ENCODE measurements around the gene CTDSP2.

CTDSP2 gene

GRCh38 chr12:57781244-57781643 is 65.3 kb downstream of the CTDSP2 start:
- no peak overlapping the region for H3K4me3 ChIP-seq (ENCODE audit: low read depth, low read length)
- TF ChIP-seq, protein P1, sequence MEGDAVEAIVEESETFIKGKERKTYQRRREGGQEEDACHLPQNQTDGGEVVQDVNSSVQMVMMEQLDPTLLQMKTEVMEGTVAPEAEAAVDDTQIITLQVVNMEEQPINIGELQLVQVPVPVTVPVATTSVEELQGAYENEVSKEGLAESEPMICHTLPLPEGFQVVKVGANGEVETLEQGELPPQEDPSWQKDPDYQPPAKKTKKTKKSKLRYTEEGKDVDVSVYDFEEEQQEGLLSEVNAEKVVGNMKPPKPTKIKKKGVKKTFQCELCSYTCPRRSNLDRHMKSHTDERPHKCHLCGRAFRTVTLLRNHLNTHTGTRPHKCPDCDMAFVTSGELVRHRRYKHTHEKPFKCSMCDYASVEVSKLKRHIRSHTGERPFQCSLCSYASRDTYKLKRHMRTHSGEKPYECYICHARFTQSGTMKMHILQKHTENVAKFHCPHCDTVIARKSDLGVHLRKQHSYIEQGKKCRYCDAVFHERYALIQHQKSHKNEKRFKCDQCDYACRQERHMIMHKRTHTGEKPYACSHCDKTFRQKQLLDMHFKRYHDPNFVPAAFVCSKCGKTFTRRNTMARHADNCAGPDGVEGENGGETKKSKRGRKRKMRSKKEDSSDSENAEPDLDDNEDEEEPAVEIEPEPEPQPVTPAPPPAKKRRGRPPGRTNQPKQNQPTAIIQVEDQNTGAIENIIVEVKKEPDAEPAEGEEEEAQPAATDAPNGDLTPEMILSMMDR (IDR thresholded peaks at IDR 0.05; ENCODE audit: insufficient read depth, low read depth, low read length, missing control alignments), result no peak
- DNase-seq (ENCODE audit: low read depth), result no peak

GRCh38 chr12:57780284-57780897 is 66.1 kb downstream of the CTDSP2 start:
- TF ChIP-seq, protein P1 (IDR thresholded peaks at IDR 0.05; ENCODE audit: insufficient read depth, low read depth, low read length, missing control alignments), result no peak
- DNase-seq (ENCODE audit: low read depth), result no peak
- H3K4me3 ChIP-seq (ENCODE audit: low read depth, low read length), result no peak overlapping the region

DNA sequence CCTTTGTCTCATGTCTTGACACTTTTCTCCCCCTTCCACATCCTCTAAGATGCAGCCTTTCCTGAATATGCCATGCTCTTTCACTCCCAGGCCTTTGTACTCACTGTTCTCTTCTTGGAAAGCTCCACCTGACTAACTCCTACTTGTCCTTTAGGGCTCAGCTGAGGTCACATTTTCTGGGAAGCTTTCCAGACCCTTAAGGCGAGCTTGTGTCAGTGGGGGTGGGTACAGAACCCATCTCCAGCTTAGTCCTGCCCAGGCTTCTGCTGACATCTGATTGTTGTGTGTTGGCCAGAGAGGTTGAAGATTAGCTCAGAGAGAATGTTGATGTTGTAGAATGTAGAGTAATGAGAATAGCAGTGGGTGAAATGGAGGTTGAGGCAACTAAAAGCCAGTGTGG is 66.8 kb downstream of the CTDSP2 start:
- no peak overlapping the region for H3K4me3 ChIP-seq (ENCODE audit: low read depth, low read length)
- no peak for DNase-seq (ENCODE audit: low read depth)

DNA sequence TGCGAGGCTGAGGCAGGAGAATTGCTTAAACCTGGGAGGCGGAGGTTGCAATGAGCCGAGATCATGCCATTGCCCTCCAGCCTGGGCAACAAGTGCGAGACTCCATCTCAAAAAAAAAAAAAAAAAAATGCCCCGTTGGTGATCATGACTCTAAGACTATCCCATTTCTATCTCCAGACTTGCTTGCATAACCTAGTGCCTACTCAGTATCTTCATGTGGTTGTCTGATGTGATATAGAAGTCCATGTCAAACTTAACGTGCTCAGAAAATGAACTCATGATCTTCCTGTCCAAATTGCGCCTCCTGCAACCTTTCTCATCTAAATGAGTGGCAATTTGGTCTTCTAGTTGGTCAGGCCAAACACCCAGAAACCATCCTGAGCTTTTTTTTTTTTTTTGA is 68.6 kb downstream of the CTDSP2 start:
- no peak for DNase-seq (ENCODE audit: low read depth)
- no peak overlapping the region for H3K4me3 ChIP-seq (ENCODE audit: low read depth, low read length)
- TF ChIP-seq, protein P1 (IDR thresholded peaks at IDR 0.05; ENCODE audit: insufficient read depth, low read depth, low read length, missing control alignments), result no peak

More for the DNA sequence above, 66.8 kb downstream of the CTDSP2 start:
- TF ChIP-seq, protein P1 (IDR thresholded peaks at IDR 0.05; ENCODE audit: insufficient read depth, low read depth, low read length, missing control alignments), result no peak

GRCh38 chr12:57777367-57777766 is 69.2 kb downstream of the CTDSP2 start:
- H3K4me3 ChIP-seq (ENCODE audit: low read depth, low read length), result no peak overlapping the region
- DNase-seq (ENCODE audit: low read depth), result no peak
- TF ChIP-seq, protein P1 (IDR thresholded peaks at IDR 0.05; ENCODE audit: insufficient read depth, low read depth, low read length, missing control alignments), result no peak

DNA sequence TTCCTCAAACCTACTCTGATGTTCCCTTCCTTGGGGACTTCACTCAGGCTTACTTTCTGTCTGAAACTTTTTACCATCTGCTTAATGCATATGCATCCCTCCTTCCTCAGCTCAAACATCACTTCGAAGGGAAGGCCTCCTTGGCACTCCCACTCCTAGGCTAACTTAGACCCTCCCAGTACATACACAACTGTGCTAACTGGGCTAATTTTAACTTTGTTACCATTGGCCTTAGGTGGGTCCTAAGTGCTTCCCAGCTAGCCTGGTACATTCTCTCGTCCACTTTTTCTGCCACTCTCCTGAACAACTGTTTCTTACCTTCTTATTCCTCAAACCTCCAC is 70.3 kb downstream of the CTDSP2 start:
- no peak overlapping the region for H3K4me3 ChIP-seq (ENCODE audit: low read depth, low read length)
- DNase-seq (ENCODE audit: low read depth), result no peak
- TF ChIP-seq, protein P1 (IDR thresholded peaks at IDR 0.05; ENCODE audit: insufficient read depth, low read depth, low read length, missing control alignments), result no peak

DNA sequence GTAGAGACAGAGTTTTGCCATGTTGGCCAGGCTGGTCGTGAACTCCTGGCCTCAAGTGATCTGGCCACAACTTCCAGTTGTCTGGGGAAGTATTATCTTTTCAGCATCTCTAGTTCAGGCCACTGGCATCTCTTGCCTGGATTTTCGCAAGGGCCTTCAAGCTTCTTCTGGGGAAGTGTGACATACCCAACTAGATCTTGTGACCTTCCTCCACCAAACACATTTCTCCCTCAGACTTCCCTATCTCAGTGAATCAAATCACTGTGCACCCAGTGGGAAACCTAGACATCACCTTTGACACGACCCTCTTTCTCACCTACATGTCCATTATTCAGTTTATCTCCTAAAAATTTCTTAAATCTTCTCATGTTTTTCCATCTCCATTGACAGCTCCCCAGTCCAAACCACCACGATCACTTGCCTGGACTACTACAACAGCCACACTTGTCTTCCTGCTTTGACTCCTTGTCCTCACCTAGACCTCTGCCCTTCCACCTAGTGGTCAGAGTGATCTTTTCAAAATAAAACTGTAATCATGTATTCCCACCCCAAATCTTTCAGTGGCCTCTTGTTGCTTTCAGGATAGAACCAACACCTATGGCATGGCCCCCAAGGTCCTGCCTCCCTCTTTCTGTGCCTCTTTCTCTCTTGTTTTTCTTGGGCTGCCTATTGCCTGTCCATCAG is 70.8 kb downstream of the CTDSP2 start:
- TF ChIP-seq, protein P1 (IDR thresholded peaks at IDR 0.05; ENCODE audit: insufficient read depth, low read depth, low read length, missing control alignments), result peak; percentile 21
- H3K4me3 ChIP-seq (ENCODE audit: low read depth, low read length), result no peak overlapping the region
- no peak for DNase-seq (ENCODE audit: low read depth)
